H9 (cell line): Measurements from ENCODE around the gene ANKMY2. TPM values are rescaled to one million over a fixed set of nuclear protein-coding genes. Genes with fewer than 3 reads are reported as not detected.

Experiments
- DNase-seq: peaks from one replicate; pipeline ENCODE4 v3.0.0-alpha.2; 2017
- H2AFZ ChIP-seq: one replicate; pipeline ENCODE4 v1.6.1; 2013; ENCODE audit warnings: mild to moderate bottlenecking, low read length, control low read depth, moderate library complexity
- H2AK5ac ChIP-seq: 2 replicates; pipeline ENCODE4 v1.6.1; 2013; ENCODE audit warnings: low read length, control low read depth, mixed read lengths; ENCODE audit not compliant: insufficient read length
- H2BK120ac ChIP-seq: one replicate; pipeline ENCODE4 v1.6.1; 2013; ENCODE audit warnings: low read depth, mild to moderate bottlenecking, low read length, control low read depth, inconsistent platforms; ENCODE audit not compliant: poor library complexity, severe bottlenecking
- H2BK12ac ChIP-seq: 2 replicates; pipeline ENCODE4 v1.6.1; 2013; ENCODE audit warnings: low read length, control low read depth, mixed read lengths, low read depth; ENCODE audit not compliant: insufficient read length
- H2BK15ac ChIP-seq: 2 replicates; pipeline ENCODE4 v1.6.1; 2013; ENCODE audit warnings: low read depth, low read length, control low read depth
- H2BK20ac ChIP-seq: one replicate; pipeline ENCODE4 v1.6.1; 2013; ENCODE audit warnings: low read depth, mild to moderate bottlenecking, low read length, control low read depth, inconsistent platforms; ENCODE audit not compliant: poor library complexity, severe bottlenecking
- H2BK5ac ChIP-seq: 2 replicates; pipeline ENCODE4 v1.6.1; 2013; ENCODE audit warnings: low read length, control low read depth, mixed read lengths; ENCODE audit not compliant: insufficient read length
- H3K14ac ChIP-seq: 2 replicates; pipeline ENCODE4 v1.6.1; 2013; ENCODE audit warnings: low read length, control low read depth; ENCODE audit not compliant: insufficient read depth
- H3K18ac ChIP-seq: 2 replicates; pipeline ENCODE4 v1.6.1; 2013; ENCODE audit warnings: low read depth, mild to moderate bottlenecking, mixed read lengths, low read length, control low read depth; ENCODE audit not compliant: insufficient read length
- H3K23ac ChIP-seq: 2 replicates; pipeline ENCODE4 v1.6.1; 2013; ENCODE audit warnings: low read length, control low read depth, mixed read lengths, low read depth; ENCODE audit not compliant: insufficient read length
- H3K23me2 ChIP-seq: 2 replicates; pipeline ENCODE4 v1.6.1; 2013; ENCODE audit warnings: low read depth, mild to moderate bottlenecking, mixed read lengths, low read length, control low read depth; ENCODE audit not compliant: insufficient read length, poor library complexity, severe bottlenecking
- H3K27ac ChIP-seq: 2 replicates; pipeline ENCODE4 v1.5.1; 2013; ENCODE audit warnings: low read length, control low read depth, mixed read lengths, low read depth; ENCODE audit not compliant: insufficient read length
- H3K27me3 ChIP-seq: 2 replicates; pipeline ENCODE4 v1.6.1; 2013; ENCODE audit warnings: low read length, control low read depth, inconsistent platforms; ENCODE audit not compliant: insufficient read depth
- H3K4ac ChIP-seq: 2 replicates; pipeline ENCODE4 v1.6.1; 2013; ENCODE audit warnings: low read depth, mild to moderate bottlenecking, control low read depth, inconsistent platforms, low read length, moderate library complexity
- H3K4me1 ChIP-seq: 2 replicates; pipeline ENCODE4 v1.6.1; 2013; ENCODE audit warnings: low read length, control low read depth, inconsistent platforms; ENCODE audit not compliant: insufficient read depth
- H3K4me2 ChIP-seq: 2 replicates; pipeline ENCODE4 v1.6.1; 2013; ENCODE audit warnings: low read length, control low read depth, mixed read lengths; ENCODE audit not compliant: insufficient read length, insufficient read depth
- H3K56ac ChIP-seq: 2 replicates; pipeline ENCODE4 v1.6.1; 2013; ENCODE audit warnings: low read depth, mild to moderate bottlenecking, mixed read lengths, low read length, control low read depth; ENCODE audit not compliant: insufficient read length
- H3K79me1 ChIP-seq: 2 replicates; pipeline ENCODE4 v1.6.1; 2013; ENCODE audit warnings: low read depth, mild to moderate bottlenecking, moderate library complexity, low read length, control low read depth, inconsistent platforms; ENCODE audit not compliant: insufficient read depth, poor library complexity, severe bottlenecking
- H3K79me2 ChIP-seq: 2 replicates; pipeline ENCODE4 v1.6.1; 2013; ENCODE audit warnings: low read length, control low read depth, inconsistent platforms; ENCODE audit not compliant: insufficient read depth
- H3K9ac ChIP-seq: 2 replicates; pipeline ENCODE4 v1.6.1; 2013; ENCODE audit warnings: low read length, control low read depth, mixed read lengths; ENCODE audit not compliant: insufficient read length; ENCODE audit errors: extremely low read depth
- H3K9me3 ChIP-seq: one replicate; pipeline ENCODE4 v1.6.1; 2013; ENCODE audit warnings: low read depth, low read length, inconsistent platforms; ENCODE audit not compliant: control insufficient read depth
- H3T11ph ChIP-seq: one replicate; pipeline ENCODE4 v1.6.1; 2013; ENCODE audit warnings: mild to moderate bottlenecking, low read length, control low read depth, inconsistent platforms
- H4K20me1 ChIP-seq: one replicate; pipeline ENCODE4 v1.6.1; 2013; ENCODE audit not compliant: control insufficient read depth, insufficient read length, insufficient read depth
- H4K5ac ChIP-seq: 2 replicates; pipeline ENCODE4 v1.6.1; 2013; ENCODE audit warnings: low read depth, mild to moderate bottlenecking, mixed read lengths, low read length, control low read depth; ENCODE audit not compliant: insufficient read length
- H4K8ac ChIP-seq: replicated peaks from 2 replicates; pipeline ENCODE4 v1.6.1; 2013; ENCODE audit warnings: low read length, control low read depth, mixed read lengths, low read depth; ENCODE audit not compliant: insufficient read length
- H4K91ac ChIP-seq: 2 replicates; pipeline ENCODE4 v1.6.1; 2013; ENCODE audit warnings: low read depth, mild to moderate bottlenecking, moderate library complexity, mixed read lengths, low read length, control low read depth; ENCODE audit not compliant: insufficient read length
- H3K27ac Mint-ChIP-seq, 3 experiments: 2 replicates in 2 of 3; 3 replicates in 1 of 3; pipeline ENCODE4 v1.8.0; 2020 to 2021; ENCODE audit warnings: mixed read lengths in 3 of 3, mild to moderate bottlenecking in 1 of 3, moderate library complexity in 1 of 3
- H3K27me3 Mint-ChIP-seq: 2 replicates; pipeline ENCODE4 v1.8.0; 2021; ENCODE audit warnings: low read depth, mild to moderate bottlenecking, moderate library complexity, mixed read lengths
- H3K36me3 Mint-ChIP-seq, 3 experiments: 2 replicates in 2 of 3; 3 replicates in 1 of 3; pipeline ENCODE4 v1.8.0; 2020 to 2021; ENCODE audit warnings: low read depth in 3 of 3, mixed read lengths in 3 of 3; ENCODE audit not compliant: insufficient read depth in 1 of 3
- H3K4me1 Mint-ChIP-seq, 2 experiments: 2 replicates each; pipeline ENCODE4 v1.8.0; 2020; ENCODE audit warnings: mixed read lengths in 2 of 2
- H3K4me3 Mint-ChIP-seq, 2 experiments: 2 replicates in 1 of 2; 3 replicates in 1 of 2; pipeline ENCODE4 v1.8.0; 2020 to 2021; ENCODE audit warnings: mild to moderate bottlenecking in 2 of 2, mixed read lengths in 2 of 2, moderate library complexity in 1 of 2
- H3K9me3 Mint-ChIP-seq, 2 experiments: 2 replicates in 1 of 2; 3 replicates in 1 of 2; pipeline ENCODE4 v1.8.0; 2020; ENCODE audit warnings: mild to moderate bottlenecking in 2 of 2, mixed read lengths in 2 of 2, moderate library complexity in 1 of 2
- CTCF ChIP-seq: fragments of 200-600 bp; sonication (generic); conservative IDR thresholded peaks from 3 replicates; pipeline ENCODE4 v1.8.0; 2021; ENCODE audit warnings: antibody characterized with exemption, mild to moderate bottlenecking
- WGBS: extraction: QIAGEN DNeasy Blood & Tissue Kit; methylation state at CpG from one replicate; pipeline ENCODE4 v1.1.7; 2013; ENCODE audit warnings: missing lambda C conversion rate, low lambda C conversion rate, mixed read lengths; ENCODE audit not compliant: insufficient read length; ENCODE audit errors: extremely low coverage; 5-methylcytosine and 5-hydroxymethylcytosine counted together
- total RNA-seq: library from RNA; stranded (reverse); gene quantifications from 2 replicates; pipeline ENCODE4 v1.2.1, GENCODE V29; 2021

Gene ANKMY2
- total RNA-seq, 1 experiment from 2014 or later: 12.7 TPM

- Mint-ChIP-seq H3K27me3 (peaks cover 3% of the 10 kb centered on the region; the same call in 1 of the 2 replicates), H3K4me1 (peaks cover 9 to 19% of the 10 kb centered on the region in 2 experiments), H3K9me3 (no peaks in the 10 kb centered on the region), H3K27ac (peak overlapping the region in 1 of 3 experiments; percentile 94; a peak in 1 of 7 replicates), H3K36me3 (peaks cover 0 to 2% (median 0%) of the 10 kb centered on the region in 3 experiments; a peak in 2 of 7 replicates), H3K4me3 (no peak overlapping the region)
- Histone ChIP-seq H3K27me3 (no peaks in the 10 kb centered on the region), H3K9ac (no peak overlapping the region), H3K27ac (no peak overlapping the region), H2AFZ (no peak overlapping the region), H2BK12ac (no peak overlapping the region), H4K91ac (no peak overlapping the region), H4K5ac (no peak overlapping the region), H2BK120ac (no peak overlapping the region), H4K20me1 (no peaks in the 10 kb centered on the region), H2BK15ac (no peak overlapping the region), H3K4me2 (no peak overlapping the region), H3K23me2 (no peaks in the 10 kb centered on the region), H3K23ac (no peak overlapping the region), H3K9me3 (no peaks in the 10 kb centered on the region), H4K8ac (no peak overlapping the region), H3T11ph (no peak overlapping the region), H2BK5ac (no peak overlapping the region), H2BK20ac (no peak overlapping the region), H3K79me2 (no peaks in the 10 kb centered on the region), H3K14ac (no peak overlapping the region; the same call in 1 of the 2 replicates), H2AK5ac (no peak overlapping the region), H3K18ac (no peak overlapping the region), H3K56ac (no peak overlapping the region), H3K4me1 (peaks cover 2% of the 10 kb centered on the region; the same call in 1 of the 2 replicates), H3K4ac (no peak overlapping the region), H3K79me1 (no peaks in the 10 kb centered on the region)
- WGBS: no CpG with 5 or more reads among the region's 17 CpGs
- no peak for DNase-seq
- TF ChIP-seq CTCF: no peak
Measured at GRCh38 chr7:16585540-16585939, 60.0 kb downstream of the ANKMY2 start.
